Peyer's patch (tissue), 4 donors: ENCODE measurements around the gene SON. TPM values are rescaled to one million over a fixed set of nuclear protein-coding genes. Genes with fewer than 3 reads are reported as not detected.

ENCODE experiments used
- DNase-seq, 3 donors: peaks; one replicate each; pipeline ENCODE4 v3.0.0-alpha.2; 2017 to 2019
- H3K27ac ChIP-seq, 4 donors: fragments of 200-600 bp; sonication (generic); one replicate each; pipeline ENCODE4 v1.5.1; 2016 to 2019
- H3K27me3 ChIP-seq, 2 donors: fragments of 200-600 bp; sonication (generic); one replicate each; pipeline ENCODE4 v1.5.1; 2019
- H3K36me3 ChIP-seq, 3 donors: fragments of 200-600 bp; sonication (generic); one replicate each; pipeline ENCODE4 v1.5.1; 2016 to 2019
- H3K4me1 ChIP-seq, 4 donors: fragments of 200-600 bp; sonication (generic); one replicate each; pipeline ENCODE4 v1.5.1; 2016 to 2019
- H3K4me3 ChIP-seq, 4 donors: fragments of 200-600 bp; sonication (generic); 1 replicate in 3 of 4; 2 replicates in 1 of 4; pipeline ENCODE4 v1.5.1; 2016 to 2019; ENCODE audit warnings: mild to moderate bottlenecking in 1 of 4
- H3K9me3 ChIP-seq, 4 donors: fragments of 200-600 bp; sonication (generic); one replicate each; pipeline ENCODE4 v1.5.1; 2016 to 2019; ENCODE audit warnings: mild to moderate bottlenecking in 1 of 4
- POLR2A ChIP-seq, 2 donors: fragments of 450-650 bp; IDR thresholded peaks; one replicate each; pipeline ENCODE4 v1.5.1; 2017; ENCODE audit warnings: antibody characterized with exemption in 2 of 2, mild to moderate bottlenecking in 2 of 2, moderate library complexity in 2 of 2
- total RNA-seq, 4 donors: library from RNA; depleted of rRNA; stranded (reverse); fragments of >200 nt; gene quantifications; one replicate each; pipeline ENCODE4 v1.1.0, GENCODE V29; 2016
- TF ChIP-seq, protein P1 (sequence below), 6 experiments: fragments of 450-650 bp in 4 of 6; fragments of 200-600 bp in 2 of 6; sonication (generic) in 1 of 6; IDR thresholded peaks; one replicate each; pipeline ENCODE4 v1.5.1; 2017 to 2019; ENCODE audit warnings: antibody characterized with exemption in 6 of 6, mild to moderate bottlenecking in 3 of 6, moderate library complexity in 1 of 6

SON gene
- total RNA-seq, 4 donors from 2014 or later = 285 to 1,432 (median 485) TPM

DNA sequence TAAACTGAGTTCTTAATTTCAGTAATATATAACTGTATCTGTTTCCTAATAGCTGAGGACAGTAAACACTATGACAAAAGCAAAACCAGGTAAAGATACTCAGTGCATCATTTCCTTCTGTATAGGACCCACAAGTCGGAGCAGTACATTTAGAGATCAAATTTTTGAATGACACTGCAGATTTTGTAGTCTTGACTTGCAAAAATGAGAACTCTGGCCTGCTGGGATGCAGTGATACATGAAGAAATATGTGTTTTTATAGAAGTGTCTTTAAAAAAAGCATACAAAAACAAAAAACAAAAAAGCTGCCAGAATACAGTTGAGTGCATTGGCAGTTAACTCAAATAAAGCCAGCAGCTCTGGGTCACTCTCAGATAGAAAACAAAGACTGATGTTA lies 19.9 kb upstream of the SON start:
- Histone ChIP-seq H3K9me3 (no peaks in the 10 kb centered on the region), H3K4me3 (no peak overlapping the region), H3K4me1 (no peaks in the 10 kb centered on the region), H3K36me3 (peaks cover 0 to 62% (median 2%) of the 10 kb centered on the region in 3 donors), H3K27me3 (no peaks in the 10 kb centered on the region), H3K27ac (no peak overlapping the region)
- DNase-seq = no peak
- TF ChIP-seq, protein P1, sequence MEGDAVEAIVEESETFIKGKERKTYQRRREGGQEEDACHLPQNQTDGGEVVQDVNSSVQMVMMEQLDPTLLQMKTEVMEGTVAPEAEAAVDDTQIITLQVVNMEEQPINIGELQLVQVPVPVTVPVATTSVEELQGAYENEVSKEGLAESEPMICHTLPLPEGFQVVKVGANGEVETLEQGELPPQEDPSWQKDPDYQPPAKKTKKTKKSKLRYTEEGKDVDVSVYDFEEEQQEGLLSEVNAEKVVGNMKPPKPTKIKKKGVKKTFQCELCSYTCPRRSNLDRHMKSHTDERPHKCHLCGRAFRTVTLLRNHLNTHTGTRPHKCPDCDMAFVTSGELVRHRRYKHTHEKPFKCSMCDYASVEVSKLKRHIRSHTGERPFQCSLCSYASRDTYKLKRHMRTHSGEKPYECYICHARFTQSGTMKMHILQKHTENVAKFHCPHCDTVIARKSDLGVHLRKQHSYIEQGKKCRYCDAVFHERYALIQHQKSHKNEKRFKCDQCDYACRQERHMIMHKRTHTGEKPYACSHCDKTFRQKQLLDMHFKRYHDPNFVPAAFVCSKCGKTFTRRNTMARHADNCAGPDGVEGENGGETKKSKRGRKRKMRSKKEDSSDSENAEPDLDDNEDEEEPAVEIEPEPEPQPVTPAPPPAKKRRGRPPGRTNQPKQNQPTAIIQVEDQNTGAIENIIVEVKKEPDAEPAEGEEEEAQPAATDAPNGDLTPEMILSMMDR (IDR thresholded peaks at IDR 0.05) = no peak
- TF ChIP-seq POLR2A (IDR thresholded peaks at IDR 0.05) = no peak

DNA sequence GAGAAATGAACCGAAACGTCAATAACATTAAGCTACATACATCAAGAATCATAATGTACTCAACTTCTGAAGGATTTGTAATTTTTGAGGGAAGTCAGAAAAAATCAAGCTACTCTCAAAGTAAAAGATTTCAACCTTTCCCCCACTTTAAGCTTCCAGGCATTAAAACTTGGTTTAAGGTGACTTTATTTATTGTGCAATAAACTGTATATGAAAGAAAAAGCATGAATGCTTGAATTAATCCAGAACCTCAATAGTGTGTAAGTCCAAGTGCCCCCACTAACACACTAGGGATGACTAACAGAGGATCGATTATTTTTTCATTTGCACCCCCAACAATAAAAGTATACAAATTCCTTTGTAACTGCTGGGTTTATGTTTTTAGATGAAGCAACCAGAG lies 11.8 kb upstream of the SON start:
- Histone ChIP-seq H3K9me3 (no peaks in the 10 kb centered on the region), H3K36me3 (peaks cover 0 to 98% (median 8%) of the 10 kb centered on the region in 3 donors), H3K4me1 (no peaks in the 10 kb centered on the region), H3K27me3 (no peaks in the 10 kb centered on the region), H3K27ac (no peak overlapping the region), H3K4me3 (no peak overlapping the region)
- TF ChIP-seq, protein P1 (IDR thresholded peaks at IDR 0.05) = no peak
- TF ChIP-seq POLR2A (IDR thresholded peaks at IDR 0.05) = no peak
- DNase-seq = no peak

GRCh38 chr21:33537212-33537611 lies 5.6 kb upstream of the SON start:
- no peaks in the 10 kb centered on the region for H3K27me3 ChIP-seq
- H3K4me3 ChIP-seq = no peak overlapping the region
- no peak overlapping the region for H3K27ac ChIP-seq
- TF ChIP-seq, protein P1 (IDR thresholded peaks at IDR 0.05) = no peak
- TF ChIP-seq POLR2A (IDR thresholded peaks at IDR 0.05) = no peak
- DNase-seq = no peak
- no peaks in the 10 kb centered on the region for H3K9me3 ChIP-seq
- H3K36me3 ChIP-seq = peaks cover 0 to 67% (median 4%) of the 10 kb centered on the region in 3 donors
- peaks cover 0 to 13% (median 5%) of the 10 kb centered on the region in 4 donors for H3K4me1 ChIP-seq

- H3K27me3 ChIP-seq = no peaks in the 10 kb centered on the region
- H3K9me3 ChIP-seq = no peaks in the 10 kb centered on the region
- peaks cover 0 to 43% (median 0%) of the 10 kb centered on the region in 3 donors for H3K36me3 ChIP-seq
- DNase-seq = no peak
- TF ChIP-seq POLR2A (IDR thresholded peaks at IDR 0.05) = no peak
- TF ChIP-seq, protein P1 (IDR thresholded peaks at IDR 0.05) = no peak
- H3K27ac ChIP-seq = peak overlapping the region in 1 of 4 donors; percentile 60
- H3K4me3 ChIP-seq = no peak overlapping the region
- peaks cover 0 to 13% (median 5%) of the 10 kb centered on the region in 4 donors for H3K4me1 ChIP-seq
These were observed 3.2 kb upstream of the SON start for GRCh38 chr21:33539616-33540015.

GRCh38 chr21:33540711-33541104 lies 2.1 kb upstream of the SON start:
- H3K9me3 ChIP-seq = no peaks in the 10 kb centered on the region
- peak overlapping the region; percentile 60 to 100 (median 92) for H3K27ac ChIP-seq
- H3K4me3 ChIP-seq = peak overlapping the region in 1 of 4 donors; percentile 80
- no peaks in the 10 kb centered on the region for H3K27me3 ChIP-seq
- peaks cover 0 to 18% (median 8%) of the 10 kb centered on the region in 4 donors for H3K4me1 ChIP-seq
- peaks cover 0 to 32% (median 0%) of the 10 kb centered on the region in 3 donors for H3K36me3 ChIP-seq
- no peak for DNase-seq
- TF ChIP-seq, protein P1 (IDR thresholded peaks at IDR 0.05) = no peak
- no peak for TF ChIP-seq POLR2A (IDR thresholded peaks at IDR 0.05)
